ENCODE measurements around the gene NCKIPSD. TPM values are rescaled to one million over a fixed set of nuclear protein-coding genes. Genes with fewer than 3 reads are reported as not detected.
A peak's percentile ranks its signal among the peaks of the same experiment; 100 is the strongest.

NCKIPSD gene
- polyA plus RNA-seq, 1 experiment, result 25.4 TPM

DNA sequence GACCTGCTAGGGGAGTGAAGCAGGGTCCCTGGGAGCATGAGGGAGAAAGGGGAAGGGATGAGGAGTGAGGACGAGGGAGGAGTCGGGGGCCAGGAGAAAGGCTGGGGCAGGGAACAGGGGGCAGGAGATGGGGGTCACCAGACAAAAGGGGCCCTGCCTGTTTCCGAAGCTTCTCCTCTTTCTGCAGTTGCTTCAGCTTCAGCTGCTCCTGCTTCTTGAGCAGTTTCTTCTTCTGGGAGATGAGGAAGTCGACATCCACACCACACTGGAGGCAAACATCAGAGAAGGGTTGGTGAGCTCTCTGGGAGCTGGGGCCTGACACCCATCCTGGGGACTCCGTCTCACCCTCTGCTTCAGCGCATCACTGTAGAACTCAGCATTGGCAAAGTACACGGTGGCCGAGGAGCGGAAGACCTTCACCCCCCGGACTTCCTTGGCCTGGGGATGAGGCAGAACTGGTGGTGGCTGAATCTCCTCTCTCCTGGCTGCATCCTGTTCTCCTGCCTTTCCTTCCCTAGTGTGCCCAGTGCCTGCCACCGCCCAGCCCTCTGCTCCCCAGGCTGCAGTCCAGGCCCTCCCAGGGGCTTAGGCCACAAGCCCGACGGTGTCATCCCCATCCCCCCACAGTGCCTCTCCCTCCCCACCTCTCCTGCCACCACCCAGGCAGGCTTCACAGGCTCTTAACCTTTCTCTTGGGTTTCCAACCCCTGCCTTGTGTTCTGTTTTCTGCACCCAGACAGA lies 57.3 kb downstream of the NCKIPSD start:
- Histone ChIP-seq H3K27ac (ENCODE audit: low read depth, low read length) (no peak overlapping the region), H3K4me3 (ENCODE audit: low read depth, low read length) (no peak overlapping the region), H3K27me3 (ENCODE audit: control insufficient read depth, insufficient read depth, low read length) (no peaks in the 10 kb centered on the region), H3K9me3 (ENCODE audit: control insufficient read depth, insufficient read depth, low read length) (no peaks in the 10 kb centered on the region; the same call in 1 of the 2 replicates)
- DNase-seq (ENCODE audit: low read depth, low spot score), result no peak
- CTCF ChIA-PET, result no interaction called here
- TF ChIP-seq, protein P1, sequence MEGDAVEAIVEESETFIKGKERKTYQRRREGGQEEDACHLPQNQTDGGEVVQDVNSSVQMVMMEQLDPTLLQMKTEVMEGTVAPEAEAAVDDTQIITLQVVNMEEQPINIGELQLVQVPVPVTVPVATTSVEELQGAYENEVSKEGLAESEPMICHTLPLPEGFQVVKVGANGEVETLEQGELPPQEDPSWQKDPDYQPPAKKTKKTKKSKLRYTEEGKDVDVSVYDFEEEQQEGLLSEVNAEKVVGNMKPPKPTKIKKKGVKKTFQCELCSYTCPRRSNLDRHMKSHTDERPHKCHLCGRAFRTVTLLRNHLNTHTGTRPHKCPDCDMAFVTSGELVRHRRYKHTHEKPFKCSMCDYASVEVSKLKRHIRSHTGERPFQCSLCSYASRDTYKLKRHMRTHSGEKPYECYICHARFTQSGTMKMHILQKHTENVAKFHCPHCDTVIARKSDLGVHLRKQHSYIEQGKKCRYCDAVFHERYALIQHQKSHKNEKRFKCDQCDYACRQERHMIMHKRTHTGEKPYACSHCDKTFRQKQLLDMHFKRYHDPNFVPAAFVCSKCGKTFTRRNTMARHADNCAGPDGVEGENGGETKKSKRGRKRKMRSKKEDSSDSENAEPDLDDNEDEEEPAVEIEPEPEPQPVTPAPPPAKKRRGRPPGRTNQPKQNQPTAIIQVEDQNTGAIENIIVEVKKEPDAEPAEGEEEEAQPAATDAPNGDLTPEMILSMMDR (IDR thresholded peaks at IDR 0.05; ENCODE audit: low read depth, low read length), result no peak
- POLR2A ChIA-PET, result no interaction called here

DNA sequence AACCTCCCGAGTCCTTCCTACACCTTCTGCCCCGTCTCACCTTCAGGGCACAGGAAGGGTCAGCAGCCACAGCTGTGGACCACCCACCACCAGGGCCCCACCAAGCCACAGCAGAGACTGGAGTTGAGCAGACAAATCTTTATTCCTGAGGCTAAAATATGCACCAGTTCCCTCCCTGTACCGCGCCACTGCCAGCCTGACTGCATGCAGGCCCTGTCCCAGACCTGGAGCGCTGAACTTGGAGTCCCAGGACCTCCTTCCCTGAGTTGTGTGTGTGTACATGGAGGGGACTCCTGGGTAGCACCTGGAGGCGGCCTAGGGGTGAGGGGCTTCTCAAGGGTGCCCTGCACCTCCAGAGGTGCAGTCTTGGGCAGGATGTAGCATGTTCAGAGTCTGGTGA lies 60.1 kb downstream of the NCKIPSD start:
- no peaks in the 10 kb centered on the region; the same call in 1 of the 2 replicates for H3K9me3 ChIP-seq (ENCODE audit: control insufficient read depth, insufficient read depth, low read length)
- TF ChIP-seq, protein P1 (IDR thresholded peaks at IDR 0.05; ENCODE audit: low read depth, low read length), result no peak
- H3K4me3 ChIP-seq (ENCODE audit: low read depth, low read length), result no peak overlapping the region
- ChIA-PET CTCF (no interaction called here), POLR2A (no interaction called here)
- no peak overlapping the region for H3K27ac ChIP-seq (ENCODE audit: low read depth, low read length)
- no peaks in the 10 kb centered on the region for H3K27me3 ChIP-seq (ENCODE audit: control insufficient read depth, insufficient read depth, low read length)
- DNase-seq (ENCODE audit: low read depth, low spot score), result no peak

DNA sequence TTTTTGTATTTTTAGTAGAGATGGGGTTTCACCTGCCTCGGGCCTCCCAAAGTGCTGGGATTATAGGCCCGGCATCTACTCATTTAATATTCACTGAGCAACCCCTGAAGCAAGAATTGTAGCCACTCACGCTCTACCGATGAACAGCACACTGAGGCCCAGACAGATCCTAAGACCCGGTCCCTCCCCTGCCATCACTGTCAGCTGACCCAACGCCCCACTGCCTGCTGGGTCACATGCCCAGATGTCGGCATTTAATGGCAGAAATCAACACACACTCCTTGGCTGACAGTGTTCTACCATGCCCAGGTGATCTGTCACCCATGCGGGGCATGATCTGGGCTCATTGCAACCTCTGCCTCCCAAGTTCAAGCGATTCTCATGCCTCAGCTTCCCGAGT lies 60.9 kb downstream of the NCKIPSD start:
- POLR2A ChIA-PET, result interaction anchor here (2.9 kb wide), 1 partner anchor 10 kb away, joined by 19 read pairs; the partner anchor contains the start of gene SLC26A6
- CTCF ChIA-PET, result interaction anchor here (1.0 to 1.7 kb wide), 2 partner anchors 11 to 14 kb away, joined by 4 to 13 read pairs; partner anchors contain the start of gene SLC26A6

DNA sequence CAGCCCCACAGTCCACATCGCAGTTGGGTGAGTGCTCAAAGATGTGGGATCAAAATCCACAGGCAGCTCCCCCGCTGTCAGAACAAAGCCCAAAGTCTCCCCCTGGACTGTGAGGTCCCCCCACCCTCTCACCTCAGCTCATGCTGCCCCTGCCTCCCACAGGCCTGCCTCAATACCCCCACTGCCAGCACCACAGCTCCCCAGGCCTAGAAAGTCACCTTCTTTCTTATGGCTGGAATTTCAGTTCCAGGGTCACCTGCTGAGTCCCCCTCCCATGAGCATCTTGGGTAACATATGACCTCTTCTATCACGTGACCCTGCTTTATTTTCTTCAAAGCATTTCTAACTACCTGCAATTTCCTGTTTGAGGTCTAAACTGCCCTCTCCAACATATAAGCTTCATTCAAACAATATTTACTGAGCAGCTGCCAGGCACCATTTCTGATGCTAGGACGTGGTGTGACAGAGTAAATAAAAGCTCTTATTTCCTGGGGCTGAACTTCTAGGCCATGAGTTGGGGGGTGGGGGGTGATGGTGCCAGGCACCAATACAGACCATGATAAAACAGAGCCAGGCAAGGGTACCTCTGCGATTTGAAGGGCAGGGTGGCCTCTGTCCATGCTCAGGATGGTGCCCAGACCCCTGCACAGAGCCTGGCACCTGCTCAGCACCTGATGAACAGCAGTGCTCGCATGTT lies 61.7 kb downstream of the NCKIPSD start:
- Histone ChIP-seq H3K9me3 (ENCODE audit: control insufficient read depth, insufficient read depth, low read length) (no peaks in the 10 kb centered on the region; the same call in none of the 2 replicates), H3K4me3 (ENCODE audit: low read depth, low read length) (no peak overlapping the region), H3K27ac (ENCODE audit: low read depth, low read length) (peak overlapping the region; percentile 11), H3K27me3 (ENCODE audit: control insufficient read depth, insufficient read depth, low read length) (no peaks in the 10 kb centered on the region)
- ChIA-PET CTCF (interaction anchor here (0.6 to 1.7 kb wide), 4 partner anchors 12 to 151 kb away, joined by 3 to 13 read pairs (median 6); partner anchors contain the start of gene SLC26A6), POLR2A (interaction anchor here (0.6 to 2.9 kb wide), 6 partner anchors 11 to 406 kb away, joined by 3 to 19 read pairs (median 4); partner anchors contain the start of gene SLC26A6)
- DNase-seq (ENCODE audit: low read depth, low spot score), result no peak
- TF ChIP-seq, protein P1 (IDR thresholded peaks at IDR 0.05; ENCODE audit: low read depth, low read length), result no peak

More for the DNA sequence above, 60.9 kb downstream of the NCKIPSD start:
- H3K27me3 ChIP-seq (ENCODE audit: control insufficient read depth, insufficient read depth, low read length), result no peaks in the 10 kb centered on the region
- no peak overlapping the region for H3K27ac ChIP-seq (ENCODE audit: low read depth, low read length)
- no peak overlapping the region for H3K4me3 ChIP-seq (ENCODE audit: low read depth, low read length)
- no peaks in the 10 kb centered on the region; the same call in none of the 2 replicates for H3K9me3 ChIP-seq (ENCODE audit: control insufficient read depth, insufficient read depth, low read length)
- no peak for DNase-seq (ENCODE audit: low read depth, low spot score)
- TF ChIP-seq, protein P1 (IDR thresholded peaks at IDR 0.05; ENCODE audit: low read depth, low read length), result no peak

Small RNA genes lying within 50 kb of the gene (small RNA-seq; reads per million reads assigned to genes)
- gene AC141002.1 (ENCODE audit: insufficient read length, low read depth), result not detected

Other genes with a start within 250 kb of the NCKIPSD start
- gene CCDC51, start 245.8 kb downstream of the NCKIPSD start, polyA plus RNA-seq (2011; rRNA removed), result 9.5 and 11.1 TPM in 2 replicates
- 207 and 316 TPM in 2 replicates for gene TMA7, start 245.7 kb downstream of the NCKIPSD start, polyA plus RNA-seq (2011; rRNA removed)
- gene ATRIP, start 239.2 kb downstream of the NCKIPSD start, polyA plus RNA-seq (2011; rRNA removed), result 5.1 and 5.8 TPM in 2 replicates
- gene SHISA5, start 181.7 kb downstream of the NCKIPSD start, polyA plus RNA-seq (2011; rRNA removed), result 124 and 151 TPM in 2 replicates
- 6.1 and 7.2 TPM in 2 replicates for gene PFKFB4, start 129.1 kb downstream of the NCKIPSD start, polyA plus RNA-seq (2011; rRNA removed)
- 1.2 and 2.2 TPM in 2 replicates for gene UCN2, start 122.1 kb downstream of the NCKIPSD start, polyA plus RNA-seq (2011; rRNA removed)
- gene COL7A1, start 90.6 kb downstream of the NCKIPSD start, polyA plus RNA-seq (2011; rRNA removed), result 19.8 and 25.8 TPM in 2 replicates
- 379 and 468 TPM in 2 replicates for gene UQCRC1, start 76.3 kb downstream of the NCKIPSD start, polyA plus RNA-seq (2011; rRNA removed)
- not detected in 2 replicates for gene TMEM89, start 64.1 kb downstream of the NCKIPSD start, polyA plus RNA-seq (2011; rRNA removed)
- gene SLC26A6, start 50.5 kb downstream of the NCKIPSD start, polyA plus RNA-seq (2011; rRNA removed), result 22.2 and 23.1 TPM in 2 replicates
- gene CELSR3, start 23.0 kb downstream of the NCKIPSD start, polyA plus RNA-seq (2011; rRNA removed), result 0.55 and 0.73 TPM in 2 replicates
- 110 and 115 TPM in 2 replicates for gene IP6K2, start 31.3 kb upstream of the NCKIPSD start, polyA plus RNA-seq (2011; rRNA removed)
- gene PRKAR2A, start 162.0 kb upstream of the NCKIPSD start, polyA plus RNA-seq (2011; rRNA removed), result 19.6 and 20.7 TPM in 2 replicates
- gene SLC25A20, start 213.0 kb upstream of the NCKIPSD start, polyA plus RNA-seq (2011; rRNA removed), result 26.6 and 30.0 TPM in 2 replicates
- gene ARIH2, start 232.9 kb upstream of the NCKIPSD start, polyA plus RNA-seq (2011; rRNA removed), result 77.2 and 77.5 TPM in 2 replicates